Panc1 (cell line): ENCODE data around the gene FGF9. TPM values are rescaled to one million over a fixed set of nuclear protein-coding genes. Genes with fewer than 3 reads are reported as not detected.

Source experiments
- ATAC-seq: fragments of 200-7000 bp; cut with Tn5 transposase; 2 replicates; pipeline ENCODE4 v1.9.1; 2020; ENCODE audit warnings: mild to moderate bottlenecking, moderate library complexity
- BruUV-seq: library from RNA; stranded (reverse); fragments of 400-500 nt; replicated peaks from 2 replicates; lab custom pipeline; 2021; lab: Mats Ljungman, UMichigan
- CTCF ChIA-PET: fragments of 300-600 bp; sonication (Branson Sonifier 250); formaldehyde crosslinking; loops from one replicate; lab custom pipeline; 2022; ENCODE audit warnings: antibody characterized with exemption; lab: Charles Lee
- POLR2A ChIA-PET: fragments of 300-600 bp; sonication (Branson Sonifier 250); formaldehyde crosslinking; loops from one replicate; lab custom pipeline; 2022; ENCODE audit warnings: antibody characterized with exemption; lab: Charles Lee
- DNase-seq: peaks from one replicate; pipeline ENCODE4 v3.0.0-alpha.2; 2010; ENCODE audit warnings: low read depth, low spot score
- H3K27ac ChIP-seq: 2 replicates; pipeline ENCODE4 v1.5.1; 2011; ENCODE audit warnings: mild to moderate bottlenecking, low read length, inconsistent platforms
- H3K27me3 ChIP-seq: fragments of 200-500 bp; sonication (Bioruptor generic); 2 replicates; pipeline ENCODE4 v1.6.0; 2014; ENCODE audit warnings: low read length, inconsistent platforms; ENCODE audit not compliant: control insufficient read depth, insufficient read depth
- H3K36me3 ChIP-seq: fragments of 200-500 bp; sonication (Bioruptor generic); 2 replicates; pipeline ENCODE4 v1.5.1; 2014; ENCODE audit warnings: inconsistent platforms, mild to moderate bottlenecking, low read length, moderate library complexity; ENCODE audit not compliant: control insufficient read depth, insufficient read depth
- H3K4me1 ChIP-seq: 2 replicates; pipeline ENCODE4 v1.5.1; 2011; ENCODE audit warnings: inconsistent platforms, mild to moderate bottlenecking, low read length, moderate library complexity; ENCODE audit not compliant: control insufficient read depth, insufficient read depth
- H3K4me3 ChIP-seq, 2 experiments: 2 replicates each; pipeline ENCODE4 v1.5.1; 2011 to 2012; ENCODE audit warnings: low read depth in 2 of 2, low read length in 2 of 2, mild to moderate bottlenecking in 2 of 2, inconsistent platforms in 1 of 2, moderate library complexity in 1 of 2
- H3K9me3 ChIP-seq: fragments of 200-500 bp; sonication (Bioruptor generic); 2 replicates; pipeline ENCODE4 v1.5.1; 2014; ENCODE audit warnings: low read depth, mild to moderate bottlenecking, inconsistent platforms, low read length, moderate library complexity; ENCODE audit not compliant: control insufficient read depth, insufficient read depth
- POLR2AphosphoS5 ChIP-seq: IDR thresholded peaks from 2 replicates; pipeline ENCODE4 v1.6.1; 2012; ENCODE audit warnings: mild to moderate bottlenecking, low read depth, low read length, moderate library complexity
- SIN3A ChIP-seq: IDR thresholded peaks from 2 replicates; pipeline ENCODE4 v1.6.1; 2012; ENCODE audit warnings: low read depth, mild to moderate bottlenecking, low read length, moderate library complexity, borderline replicate concordance; ENCODE audit not compliant: insufficient read depth
- TCF7L2 ChIP-seq: IDR thresholded peaks from 2 replicates; pipeline ENCODE4 v1.6.1; 2011; ENCODE audit warnings: mild to moderate bottlenecking, low read depth, low read length, inconsistent platforms
- in situ Hi-C: cut with HindIII; loops from 2 replicates; pipeline ENCODE4 v1.10.0; 2016; ENCODE audit warnings: low sequenced_read_pairs, low pct_unique_long_range_greater_than_20kb
- intact Hi-C: fragments of 100-400 bp; cut with micrococcal nuclease; formaldehyde crosslinking; loops from one replicate; pipeline ENCODE4 v1.10.0; 2022; ENCODE audit not compliant: unreplicated experiment
- total RNA-seq: library from RNA; stranded (reverse); gene quantifications from one replicate; pipeline ENCODE4 v1.2.1, GENCODE V29; 2021; ENCODE audit not compliant: unreplicated experiment
- TF ChIP-seq, protein P1 (sequence below), 2 experiments: IDR thresholded peaks; 2 replicates each; pipeline ENCODE4 v1.6.1; 2011 to 2012; ENCODE audit warnings: low read depth in 2 of 2, control low read depth in 1 of 2, low read length in 1 of 2, mild to moderate bottlenecking in 1 of 2, moderate library complexity in 1 of 2; ENCODE audit not compliant: insufficient read depth in 1 of 2
- TF ChIP-seq, protein P2 (sequence below): fragments of 450-650 bp; IDR thresholded peaks from 2 replicates; pipeline ENCODE4 v1.5.1; 2017; ENCODE audit warnings: mild to moderate bottlenecking

Gene FGF9
- total RNA-seq, 1 experiment from 2014 or later, result not detected

DNA sequence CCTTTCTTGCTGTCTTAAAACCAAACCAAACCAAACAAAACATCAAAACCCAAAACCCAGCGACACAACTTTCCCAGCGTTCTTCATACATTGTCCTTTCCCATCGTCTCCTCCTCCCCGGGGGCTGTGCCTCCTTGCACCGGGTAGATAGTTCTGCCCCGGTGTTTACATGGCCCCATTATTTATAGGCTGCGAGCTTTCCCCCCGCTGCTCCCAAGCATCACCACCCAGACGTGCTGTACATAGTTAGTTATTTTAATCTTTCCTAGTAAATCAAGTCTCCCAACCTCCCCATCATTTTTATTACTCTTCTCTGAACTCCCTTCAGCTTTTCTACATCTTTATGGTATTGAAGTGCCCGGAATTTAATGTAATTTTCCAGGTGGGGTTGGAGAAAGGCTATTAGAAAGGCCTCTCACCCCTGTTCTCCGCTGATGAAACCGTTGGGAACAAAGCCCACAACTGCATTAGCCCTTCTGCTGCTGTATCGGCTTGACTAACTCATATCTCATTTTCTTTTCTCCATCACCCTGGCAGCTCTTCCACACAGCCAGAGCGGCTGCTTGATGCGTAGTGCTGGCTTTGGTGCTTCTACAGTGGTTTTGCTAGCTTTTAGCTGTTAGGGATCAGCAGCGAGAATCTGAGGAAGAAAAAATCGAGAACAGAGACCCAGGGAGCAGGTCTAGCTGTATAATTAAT, 53.1 kb downstream of the FGF9 start:
- Histone ChIP-seq H3K4me1 (no peaks in the 10 kb centered on the region), H3K27me3 (no peaks in the 10 kb centered on the region), H3K4me3 (no peak overlapping the region), H3K9me3 (no peaks in the 10 kb centered on the region), H3K36me3 (no peaks in the 10 kb centered on the region), H3K27ac (no peak overlapping the region)
- in situ Hi-C loops (no loop called here), intact Hi-C loops (no loop called here)
- ChIA-PET CTCF (no interaction called here), POLR2A (no interaction called here)
- TF ChIP-seq, protein P1, sequence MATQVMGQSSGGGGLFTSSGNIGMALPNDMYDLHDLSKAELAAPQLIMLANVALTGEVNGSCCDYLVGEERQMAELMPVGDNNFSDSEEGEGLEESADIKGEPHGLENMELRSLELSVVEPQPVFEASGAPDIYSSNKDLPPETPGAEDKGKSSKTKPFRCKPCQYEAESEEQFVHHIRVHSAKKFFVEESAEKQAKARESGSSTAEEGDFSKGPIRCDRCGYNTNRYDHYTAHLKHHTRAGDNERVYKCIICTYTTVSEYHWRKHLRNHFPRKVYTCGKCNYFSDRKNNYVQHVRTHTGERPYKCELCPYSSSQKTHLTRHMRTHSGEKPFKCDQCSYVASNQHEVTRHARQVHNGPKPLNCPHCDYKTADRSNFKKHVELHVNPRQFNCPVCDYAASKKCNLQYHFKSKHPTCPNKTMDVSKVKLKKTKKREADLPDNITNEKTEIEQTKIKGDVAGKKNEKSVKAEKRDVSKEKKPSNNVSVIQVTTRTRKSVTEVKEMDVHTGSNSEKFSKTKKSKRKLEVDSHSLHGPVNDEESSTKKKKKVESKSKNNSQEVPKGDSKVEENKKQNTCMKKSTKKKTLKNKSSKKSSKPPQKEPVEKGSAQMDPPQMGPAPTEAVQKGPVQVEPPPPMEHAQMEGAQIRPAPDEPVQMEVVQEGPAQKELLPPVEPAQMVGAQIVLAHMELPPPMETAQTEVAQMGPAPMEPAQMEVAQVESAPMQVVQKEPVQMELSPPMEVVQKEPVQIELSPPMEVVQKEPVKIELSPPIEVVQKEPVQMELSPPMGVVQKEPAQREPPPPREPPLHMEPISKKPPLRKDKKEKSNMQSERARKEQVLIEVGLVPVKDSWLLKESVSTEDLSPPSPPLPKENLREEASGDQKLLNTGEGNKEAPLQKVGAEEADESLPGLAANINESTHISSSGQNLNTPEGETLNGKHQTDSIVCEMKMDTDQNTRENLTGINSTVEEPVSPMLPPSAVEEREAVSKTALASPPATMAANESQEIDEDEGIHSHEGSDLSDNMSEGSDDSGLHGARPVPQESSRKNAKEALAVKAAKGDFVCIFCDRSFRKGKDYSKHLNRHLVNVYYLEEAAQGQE (IDR thresholded peaks at IDR 0.05; ENCODE audit: insufficient read depth in 1 of 2, low read depth in 2 of 2, low read length in 1 of 2), result no peak
- no peak for TF ChIP-seq TCF7L2
- TF ChIP-seq, protein P2, sequence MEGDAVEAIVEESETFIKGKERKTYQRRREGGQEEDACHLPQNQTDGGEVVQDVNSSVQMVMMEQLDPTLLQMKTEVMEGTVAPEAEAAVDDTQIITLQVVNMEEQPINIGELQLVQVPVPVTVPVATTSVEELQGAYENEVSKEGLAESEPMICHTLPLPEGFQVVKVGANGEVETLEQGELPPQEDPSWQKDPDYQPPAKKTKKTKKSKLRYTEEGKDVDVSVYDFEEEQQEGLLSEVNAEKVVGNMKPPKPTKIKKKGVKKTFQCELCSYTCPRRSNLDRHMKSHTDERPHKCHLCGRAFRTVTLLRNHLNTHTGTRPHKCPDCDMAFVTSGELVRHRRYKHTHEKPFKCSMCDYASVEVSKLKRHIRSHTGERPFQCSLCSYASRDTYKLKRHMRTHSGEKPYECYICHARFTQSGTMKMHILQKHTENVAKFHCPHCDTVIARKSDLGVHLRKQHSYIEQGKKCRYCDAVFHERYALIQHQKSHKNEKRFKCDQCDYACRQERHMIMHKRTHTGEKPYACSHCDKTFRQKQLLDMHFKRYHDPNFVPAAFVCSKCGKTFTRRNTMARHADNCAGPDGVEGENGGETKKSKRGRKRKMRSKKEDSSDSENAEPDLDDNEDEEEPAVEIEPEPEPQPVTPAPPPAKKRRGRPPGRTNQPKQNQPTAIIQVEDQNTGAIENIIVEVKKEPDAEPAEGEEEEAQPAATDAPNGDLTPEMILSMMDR, result no peak
- TF ChIP-seq POLR2AphosphoS5, result no peak
- TF ChIP-seq SIN3A, result no peak
- ATAC-seq (no peak), DNase-seq (no peak)
- BruUV-seq, result no TSS peak

- ChIA-PET CTCF (no interaction called here), POLR2A (no interaction called here)
- no peak overlapping the region for H3K27ac ChIP-seq
- H3K4me3 ChIP-seq, result no peak overlapping the region
- TF ChIP-seq, protein P2, result no peak
- TF ChIP-seq TCF7L2 (no peak), POLR2AphosphoS5 (no peak), SIN3A (no peak)
- TF ChIP-seq, protein P1 (IDR thresholded peaks at IDR 0.05; ENCODE audit: insufficient read depth in 1 of 2, low read depth in 2 of 2, low read length in 1 of 2), result no peak
- H3K4me1 ChIP-seq, result no peaks in the 10 kb centered on the region
- intact Hi-C loops (no loop called here), in situ Hi-C loops (no loop called here)
- H3K27me3 ChIP-seq, result no peaks in the 10 kb centered on the region
- H3K9me3 ChIP-seq, result no peaks in the 10 kb centered on the region
- no peak for ATAC-seq
- no TSS peak for BruUV-seq
- no peak for DNase-seq
- H3K36me3 ChIP-seq, result no peaks in the 10 kb centered on the region
These were observed 59.5 kb downstream of the FGF9 start for GRCh38 chr13:21730186-21730880.
